ENCODE data around the gene TYMP. TPM values are rescaled to one million over a fixed set of nuclear protein-coding genes. Genes with fewer than 3 reads are reported as not detected.

The TYMP gene
- total and polyA plus RNA-seq, 2 donors (not counting 3 experiments of a cell fraction or from before 2014, with no cell fraction given) = 2.0 to 2.4 TPM

GRCh38 chr22:50481045-50481439 is 48.8 kb downstream of the TYMP start:
- no peaks in the 10 kb centered on the region for H3K36me3 ChIP-seq (ENCODE audit: control insufficient read depth in 2 of 2, extremely low read depth in 1 of 2, insufficient read depth in 2 of 2, low read length in 2 of 2)
- dilution Hi-C loops (cut with MboI; ENCODE audit: extremely low pct_ligation_motif_present, low sequenced_read_pairs) = no loop called here
- peaks cover 10 to 22% of the 10 kb centered on the region in 2 experiments for H3K27me3 ChIP-seq (ENCODE audit: control insufficient read depth in 2 of 2, insufficient read depth in 2 of 2, low read length in 2 of 2)
- no peaks in the 10 kb centered on the region for H4K20me1 ChIP-seq (replicated peaks; ENCODE audit: control insufficient read depth, extremely low read depth, insufficient read depth, low read length)
- FAIRE-seq = no peak
- peak overlapping the region in 2 of 3 experiments; percentile 22 to 31 for H3K4me3 ChIP-seq (replicated peaks in 1 of 3; ENCODE audit: insufficient read depth in 1 of 3, low read depth in 1 of 3, low read length in 3 of 3)
- intact Hi-C loops (cut with micrococcal nuclease) = no loop called here
- no peak overlapping the region for H3K27ac ChIP-seq (ENCODE audit: insufficient read depth, low read depth, low read length)
- H3K4me1 ChIP-seq (ENCODE audit: control insufficient read depth, extremely low read depth, insufficient read depth, low read length) = no peaks in the 10 kb centered on the region
- no peak overlapping the region for H3K9ac ChIP-seq (replicated peaks; ENCODE audit: extremely low read depth, insufficient read depth, low read length)
- H3K9me1 ChIP-seq (replicated peaks; ENCODE audit: control insufficient read depth, extremely low read depth, insufficient read depth, low read length) = no peaks in the 10 kb centered on the region
- H2AFZ ChIP-seq (ENCODE audit: low read depth, low read length) = peak overlapping the region; percentile 36
- peak; percentile 35 for TF ChIP-seq EZH2 (IDR thresholded peaks at IDR 0.05; ENCODE audit: borderline replicate concordance, low read depth, low read length, severe bottlenecking)
- TF ChIP-seq POLR2A (IDR thresholded peaks at IDR 0.05; ENCODE audit: low read depth, low read length) = no peak
- POLR2A ChIA-PET = no interaction called here
- H3K9me3 ChIP-seq (replicated peaks; ENCODE audit: control insufficient read depth, insufficient read depth, low read length) = no peaks in the 10 kb centered on the region
- no TSS peak for BruUV-seq (replicated peaks)
- CTCF ChIA-PET = interaction anchor here (1.1 kb wide), 1 partner anchor 27 kb away, joined by 3 read pairs; the partner anchor contains the start of gene LMF2
- peak overlapping the region; percentile 16 for H3K4me2 ChIP-seq (ENCODE audit: insufficient read depth, low read length)
- H3K79me2 ChIP-seq (ENCODE audit: control insufficient read depth, insufficient read depth, low read length) = no peaks in the 10 kb centered on the region
- DNase-seq (ENCODE audit: low read depth, low spot score) = no peak

- POLR2A ChIA-PET = no interaction called here
Measured at GRCh38 chr22:50479721-50480120, 50.1 kb downstream of the TYMP start.

More at GRCh38 chr22:50479721-50480120, 50.1 kb downstream of the TYMP start:
- Histone ChIP-seq H3K9me1 (replicated peaks; ENCODE audit: control insufficient read depth, extremely low read depth, insufficient read depth, low read length) (no peaks in the 10 kb centered on the region), H3K9me3 (replicated peaks; ENCODE audit: control insufficient read depth, insufficient read depth, low read length) (no peaks in the 10 kb centered on the region), H4K20me1 (replicated peaks; ENCODE audit: control insufficient read depth, extremely low read depth, insufficient read depth, low read length) (no peaks in the 10 kb centered on the region), H3K79me2 (ENCODE audit: control insufficient read depth, insufficient read depth, low read length) (no peaks in the 10 kb centered on the region), H3K4me3 (replicated peaks in 1 of 3; ENCODE audit: insufficient read depth in 1 of 3, low read depth in 1 of 3, low read length in 3 of 3) (no peak overlapping the region), H3K4me2 (ENCODE audit: insufficient read depth, low read length) (no peak overlapping the region), H2AFZ (ENCODE audit: low read depth, low read length) (no peak overlapping the region), H3K27me3 (ENCODE audit: control insufficient read depth in 2 of 2, insufficient read depth in 2 of 2, low read length in 2 of 2) (peaks cover 10 to 22% of the 10 kb centered on the region in 2 experiments), H3K27ac (ENCODE audit: insufficient read depth, low read depth, low read length) (no peak overlapping the region), H3K36me3 (ENCODE audit: control insufficient read depth in 2 of 2, extremely low read depth in 1 of 2, insufficient read depth in 2 of 2, low read length in 2 of 2) (no peaks in the 10 kb centered on the region), H3K9ac (replicated peaks; ENCODE audit: extremely low read depth, insufficient read depth, low read length) (no peak overlapping the region), H3K4me1 (ENCODE audit: control insufficient read depth, extremely low read depth, insufficient read depth, low read length) (no peaks in the 10 kb centered on the region)
- BruUV-seq (replicated peaks) = no TSS peak
- dilution Hi-C loops (cut with MboI; ENCODE audit: extremely low pct_ligation_motif_present, low sequenced_read_pairs) (no loop called here), intact Hi-C loops (cut with micrococcal nuclease) (no loop called here)
- DNase-seq (ENCODE audit: low read depth, low spot score) = no peak
- CTCF ChIA-PET = interaction anchor here (1.1 to 1.2 kb wide), 2 partner anchors 18 to 28 kb away, joined by 3 to 4 read pairs; partner anchors contain the start of gene LMF2
- no peak for TF ChIP-seq FOS (IDR thresholded peaks at IDR 0.05; ENCODE audit: borderline replicate concordance, insufficient read depth, low read length)
- TF ChIP-seq POLR2AphosphoS5 (IDR thresholded peaks at IDR 0.05; ENCODE audit: insufficient read depth, low read depth, low read length) = no peak
- no peak for TF ChIP-seq MAX (IDR thresholded peaks at IDR 0.05; ENCODE audit: insufficient read depth, insufficient read length)
- TF ChIP-seq JUN (IDR thresholded peaks at IDR 0.05; ENCODE audit: borderline replicate concordance, insufficient read depth, insufficient read length, low read depth) = no peak
- no peak for TF ChIP-seq MYC (IDR thresholded peaks at IDR 0.05; ENCODE audit: low read depth, low read length)
- TF ChIP-seq CTCF (IDR thresholded peaks at IDR 0.05; ENCODE audit: extremely low read depth in 1 of 2, insufficient read depth in 1 of 2, low read depth in 1 of 2, low read length in 2 of 2) = no peak
- TF ChIP-seq POLR2A (IDR thresholded peaks at IDR 0.05; ENCODE audit: low read depth, low read length) = no peak
- TF ChIP-seq EZH2 (IDR thresholded peaks at IDR 0.05; ENCODE audit: borderline replicate concordance, low read depth, low read length, severe bottlenecking) = no peak
- no peak for TF ChIP-seq GATA2 (IDR thresholded peaks at IDR 0.05; ENCODE audit: insufficient read depth, insufficient read length, low read depth, low read length)
- no peak for FAIRE-seq

All from endothelial cell of umbilical vein (primary cell).